ENCODE results near the gene EIF5. TPM values are rescaled to one million over a fixed set of nuclear protein-coding genes. Genes with fewer than 3 reads are reported as not detected.

EIF5 gene
- polyA plus RNA-seq, 1 experiment = 282 TPM

- Histone ChIP-seq H3K27me3 (ENCODE audit: control insufficient read depth, insufficient read depth, low read length) (no peaks in the 10 kb centered on the region), H3K4me3 (ENCODE audit: low read depth, low read length) (no peak overlapping the region), H3K36me3 (ENCODE audit: control insufficient read depth, insufficient read depth, low read length) (peaks cover 28% of the 10 kb centered on the region)
- TF ChIP-seq CTCF (IDR thresholded peaks at IDR 0.05; ENCODE audit: insufficient read depth, low read depth, low read length) = no peak
- POLR2A ChIA-PET = no interaction called here
- no peak for DNase-seq (ENCODE audit: low read depth)
- CTCF ChIA-PET = interaction anchor here (0.7 to 5.9 kb wide), 4 partner anchors 9 to 48 kb away, joined by 3 to 39 read pairs (median 3); partner anchors contain the start of gene EIF5
These were observed 9.3 kb downstream of the EIF5 start for GRCh38 chr14:103343164-103343879.

- no peak for DNase-seq (ENCODE audit: low read depth)
- ChIA-PET CTCF (interaction anchor here (0.7 to 5.9 kb wide), 4 partner anchors 10 to 47 kb away, joined by 3 to 39 read pairs (median 3); partner anchors contain the start of gene EIF5), POLR2A (no interaction called here)
- Histone ChIP-seq H3K4me3 (ENCODE audit: low read depth, low read length) (no peak overlapping the region), H3K36me3 (ENCODE audit: control insufficient read depth, insufficient read depth, low read length) (peaks cover 22% of the 10 kb centered on the region), H3K27me3 (ENCODE audit: control insufficient read depth, insufficient read depth, low read length) (no peaks in the 10 kb centered on the region)
- no peak for TF ChIP-seq CTCF (IDR thresholded peaks at IDR 0.05; ENCODE audit: insufficient read depth, low read depth, low read length)
These were observed 10.1 kb downstream of the EIF5 start for GRCh38 chr14:103343905-103344797.

DNA sequence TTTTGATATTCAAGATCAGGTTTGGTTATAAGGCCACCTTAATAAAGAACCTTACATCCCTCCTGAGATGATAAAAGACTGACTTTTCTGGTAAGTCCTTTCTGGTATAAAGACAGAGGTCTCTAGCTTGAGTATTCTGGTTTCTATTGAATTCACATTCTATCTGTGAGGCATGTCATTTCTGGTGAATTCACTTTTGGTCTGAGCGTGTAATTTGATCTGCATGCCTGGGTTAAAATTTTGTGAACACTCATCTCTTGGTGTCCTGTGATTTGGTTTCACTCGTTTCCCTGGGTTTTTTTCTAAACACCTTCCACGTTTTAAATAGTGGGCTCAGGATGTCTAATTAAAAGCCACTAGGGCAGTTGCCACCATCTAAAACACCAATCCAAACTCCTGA lies 12.2 kb downstream of the EIF5 start:
- ChIA-PET POLR2A (interaction anchor here (0.7 kb wide), 1 partner anchor 13 kb away, joined by 9 read pairs; the partner anchor contains the start of gene EIF5), CTCF (interaction anchor here (1.3 to 2.0 kb wide), 3 partner anchors 10 to 44 kb away, joined by 4 to 8 read pairs (median 5); no protein-coding TSS in a partner anchor)
- Histone ChIP-seq H3K4me3 (ENCODE audit: low read depth, low read length) (no peak overlapping the region), H3K36me3 (ENCODE audit: control insufficient read depth, insufficient read depth, low read length) (peaks cover 13% of the 10 kb centered on the region), H3K27me3 (ENCODE audit: control insufficient read depth, insufficient read depth, low read length) (no peaks in the 10 kb centered on the region)
- DNase-seq (ENCODE audit: low read depth) = no peak
- no peak for TF ChIP-seq CTCF (IDR thresholded peaks at IDR 0.05; ENCODE audit: insufficient read depth, low read depth, low read length)

DNA sequence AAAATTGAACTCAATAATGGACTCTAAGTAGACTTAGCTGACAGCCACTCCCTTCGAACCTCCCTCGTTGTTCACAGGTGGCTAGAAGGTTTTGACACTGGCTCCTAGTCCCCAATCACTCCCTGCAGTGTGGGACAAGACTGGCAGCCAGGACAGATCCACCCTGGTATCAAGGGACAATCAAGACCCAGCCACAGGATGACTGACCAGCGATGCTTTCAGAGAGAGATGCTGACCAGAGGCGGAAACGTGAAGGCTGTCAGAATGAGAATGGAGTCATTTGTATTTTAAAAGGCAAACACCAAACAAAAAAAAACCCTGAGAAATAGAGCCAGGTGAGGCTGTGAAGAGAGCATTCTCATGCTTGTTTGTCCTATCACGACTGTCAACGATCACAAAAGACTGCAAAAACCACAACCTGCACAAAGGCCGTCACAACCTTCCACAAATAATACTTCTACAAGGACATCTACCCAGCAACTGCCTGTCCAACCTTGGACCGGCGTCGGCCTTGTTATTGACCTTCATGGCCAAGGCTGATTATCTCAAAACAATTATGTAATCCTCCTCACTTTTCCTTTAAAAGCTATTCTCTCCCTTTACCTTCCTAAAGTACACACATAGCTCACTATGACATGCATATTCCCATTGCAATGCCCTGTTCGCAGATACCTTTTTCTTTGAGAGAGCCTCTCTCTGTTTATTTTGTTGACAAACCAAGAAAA lies 13.2 kb downstream of the EIF5 start:
- Histone ChIP-seq H3K27me3 (ENCODE audit: control insufficient read depth, insufficient read depth, low read length) (no peaks in the 10 kb centered on the region), H3K4me3 (ENCODE audit: low read depth, low read length) (no peak overlapping the region), H3K36me3 (ENCODE audit: control insufficient read depth, insufficient read depth, low read length) (peaks cover 8% of the 10 kb centered on the region)
- POLR2A ChIA-PET = interaction anchor here (1.2 kb wide), 1 partner anchor 14 kb away, joined by 3 read pairs; the partner anchor contains the start of gene EIF5
- DNase-seq (ENCODE audit: low read depth) = no peak
- CTCF ChIA-PET = interaction anchor here (1.1 to 2.0 kb wide), 3 partner anchors 11 to 43 kb away, joined by 3 to 8 read pairs (median 5); partner anchors contain the start of gene EIF5
- no peak for TF ChIP-seq CTCF (IDR thresholded peaks at IDR 0.05; ENCODE audit: insufficient read depth, low read depth, low read length)
